CD4-positive, alpha-beta T cell treated with Interleukin-21 for 1 hour (primary cell): ENCODE results near the gene DYNC2H1.
"Not testable (repeated sequence)": the region's sequence is repeated elsewhere in the genome, so short reads cannot be mapped to it uniquely, and the experiment has no call there.

Experiments
- DNase-seq: peaks from one replicate; pipeline ENCODE4 v3.0.0-alpha.2; 2020

The DYNC2H1 gene

GRCh38 chr11:103374227-103374626 lies 265.0 kb downstream of the DYNC2H1 start:
- not testable (repeated sequence) for DNase-seq

- no peak for DNase-seq
Observed at GRCh38 chr11:103378931-103379330, 269.7 kb downstream of the DYNC2H1 start.

GRCh38 chr11:103380031-103380430 lies 270.8 kb downstream of the DYNC2H1 start:
- DNase-seq = no peak

GRCh38 chr11:103384652-103385051 lies 275.4 kb downstream of the DYNC2H1 start:
- no peak for DNase-seq

- DNase-seq = no peak
Observed at GRCh38 chr11:103395612-103396011, 286.4 kb downstream of the DYNC2H1 start.

GRCh38 chr11:103396237-103396636 lies 287.0 kb downstream of the DYNC2H1 start:
- DNase-seq = no peak

- no peak for DNase-seq
Observed at GRCh38 chr11:103397369-103397768, 288.1 kb downstream of the DYNC2H1 start.

GRCh38 chr11:103398829-103399228 lies 289.6 kb downstream of the DYNC2H1 start:
- no peak for DNase-seq

GRCh38 chr11:103406357-103406756 lies 297.1 kb downstream of the DYNC2H1 start:
- no peak for DNase-seq

- no peak for DNase-seq
Observed at GRCh38 chr11:103407641-103408040, 298.4 kb downstream of the DYNC2H1 start.

- no peak for DNase-seq
Observed at GRCh38 chr11:103413266-103413888, 304.2 kb downstream of the DYNC2H1 start.

- no peak for DNase-seq
Observed at GRCh38 chr11:103418014-103418413, 308.8 kb downstream of the DYNC2H1 start.

GRCh38 chr11:103420593-103420992 lies 311.4 kb downstream of the DYNC2H1 start:
- DNase-seq = no peak

GRCh38 chr11:103433386-103434072 lies 324.3 kb downstream of the DYNC2H1 start:
- no peak for DNase-seq

GRCh38 chr11:103434073-103434411 lies 324.8 kb downstream of the DYNC2H1 start:
- no peak for DNase-seq

- DNase-seq = no peak
Observed at GRCh38 chr11:103436131-103436770, 327.0 kb downstream of the DYNC2H1 start.

- no peak for DNase-seq
Observed at GRCh38 chr11:103441021-103441420, 331.8 kb downstream of the DYNC2H1 start.

- no peak for DNase-seq
Observed at GRCh38 chr11:103448966-103449365, 339.7 kb downstream of the DYNC2H1 start.

GRCh38 chr11:103450241-103450640 lies 341.0 kb downstream of the DYNC2H1 start:
- DNase-seq = no peak

- no peak for DNase-seq
Observed at GRCh38 chr11:103453126-103453525, 343.9 kb downstream of the DYNC2H1 start.

- no peak for DNase-seq
Observed at GRCh38 chr11:103453915-103454709, 344.9 kb downstream of the DYNC2H1 start.

- no peak for DNase-seq
Observed at GRCh38 chr11:103464420-103464819, 355.2 kb downstream of the DYNC2H1 start.

GRCh38 chr11:103465555-103466140 lies 356.4 kb downstream of the DYNC2H1 start:
- DNase-seq = no peak
